ENCODE measurements around the gene PHOX2B.

PHOX2B gene

GRCh38 chr4:41734371-41734770 lies 14.2 kb downstream of the PHOX2B start:
- Histone ChIP-seq H3K79me2 (no peaks in the 10 kb centered on the region), H3K4me2 (ENCODE audit: low read length) (no peak overlapping the region), H3K4me1 (no peaks in the 10 kb centered on the region), H3K27ac (no peak overlapping the region), H3K27me3 (ENCODE audit: control insufficient read depth, insufficient read depth, low read length) (no peaks in the 10 kb centered on the region), H3K36me3 (ENCODE audit: control insufficient read depth, insufficient read depth, low read length) (no peaks in the 10 kb centered on the region), H3K9me3 (ENCODE audit: control insufficient read depth, low read length) (no peaks in the 10 kb centered on the region), H3K4me3 (ENCODE audit: low read depth, low read length) (no peak overlapping the region), H3K9ac (no peak overlapping the region), H2AFZ (no peak overlapping the region)
- TF ChIP-seq CTCF (IDR thresholded peaks at IDR 0.05), result no peak

- no peak for TF ChIP-seq CTCF (IDR thresholded peaks at IDR 0.05)
- no peak overlapping the region for H3K27ac ChIP-seq
- H3K4me3 ChIP-seq (ENCODE audit: low read depth, low read length), result no peak overlapping the region
- H3K79me2 ChIP-seq, result no peaks in the 10 kb centered on the region
- no peak overlapping the region for H3K4me2 ChIP-seq (ENCODE audit: low read length)
- H3K9ac ChIP-seq, result no peak overlapping the region
- H3K36me3 ChIP-seq (ENCODE audit: control insufficient read depth, insufficient read depth, low read length), result no peaks in the 10 kb centered on the region
- no peaks in the 10 kb centered on the region for H3K27me3 ChIP-seq (ENCODE audit: control insufficient read depth, insufficient read depth, low read length)
- H2AFZ ChIP-seq, result no peak overlapping the region
- H3K4me1 ChIP-seq, result no peaks in the 10 kb centered on the region
- no peaks in the 10 kb centered on the region for H3K9me3 ChIP-seq (ENCODE audit: control insufficient read depth, low read length)
Measured at GRCh38 chr4:41731569-41732126, 16.9 kb downstream of the PHOX2B start.

- Histone ChIP-seq H3K4me3 (ENCODE audit: low read depth, low read length) (no peak overlapping the region), H3K27me3 (ENCODE audit: control insufficient read depth, insufficient read depth, low read length) (no peaks in the 10 kb centered on the region)
Measured at GRCh38 chr4:41728573-41728913, 20.0 kb downstream of the PHOX2B start.

GRCh38 chr4:41727861-41728572 lies 20.5 kb downstream of the PHOX2B start:
- H3K36me3 ChIP-seq (ENCODE audit: control insufficient read depth, insufficient read depth, low read length), result peaks cover 3% of the 10 kb centered on the region
- no peak overlapping the region for H3K4me2 ChIP-seq (ENCODE audit: low read length)
- no peak overlapping the region for H2AFZ ChIP-seq
- H3K27me3 ChIP-seq (ENCODE audit: control insufficient read depth, insufficient read depth, low read length), result no peaks in the 10 kb centered on the region
- no peaks in the 10 kb centered on the region for H3K4me1 ChIP-seq
- H3K9me3 ChIP-seq (ENCODE audit: control insufficient read depth, low read length), result no peaks in the 10 kb centered on the region
- H3K4me3 ChIP-seq (ENCODE audit: low read depth, low read length), result no peak overlapping the region
- H3K9ac ChIP-seq, result no peak overlapping the region
- no peak overlapping the region for H3K27ac ChIP-seq
- H3K79me2 ChIP-seq, result no peaks in the 10 kb centered on the region
- TF ChIP-seq CTCF (IDR thresholded peaks at IDR 0.05), result no peak

More at GRCh38 chr4:41728573-41728913, 20.0 kb downstream of the PHOX2B start:
- no peak overlapping the region for H3K27ac ChIP-seq
- H3K79me2 ChIP-seq, result no peaks in the 10 kb centered on the region
- peaks cover 3% of the 10 kb centered on the region for H3K36me3 ChIP-seq (ENCODE audit: control insufficient read depth, insufficient read depth, low read length)
- no peak overlapping the region for H3K9ac ChIP-seq
- no peak for TF ChIP-seq CTCF (IDR thresholded peaks at IDR 0.05)
- no peaks in the 10 kb centered on the region for H3K9me3 ChIP-seq (ENCODE audit: control insufficient read depth, low read length)
- H3K4me2 ChIP-seq (ENCODE audit: low read length), result no peak overlapping the region
- H3K4me1 ChIP-seq, result no peaks in the 10 kb centered on the region
- H2AFZ ChIP-seq, result no peak overlapping the region

GRCh38 chr4:41725254-41725653 lies 23.3 kb downstream of the PHOX2B start:
- Histone ChIP-seq H3K9me3 (ENCODE audit: control insufficient read depth, low read length) (no peaks in the 10 kb centered on the region), H2AFZ (no peak overlapping the region), H3K36me3 (ENCODE audit: control insufficient read depth, insufficient read depth, low read length) (peaks cover 3% of the 10 kb centered on the region), H3K9ac (no peak overlapping the region), H3K4me1 (no peaks in the 10 kb centered on the region), H3K27ac (no peak overlapping the region), H3K79me2 (no peaks in the 10 kb centered on the region), H3K4me2 (ENCODE audit: low read length) (no peak overlapping the region), H3K27me3 (ENCODE audit: control insufficient read depth, insufficient read depth, low read length) (no peaks in the 10 kb centered on the region), H3K4me3 (ENCODE audit: low read depth, low read length) (no peak overlapping the region)
- TF ChIP-seq CTCF (IDR thresholded peaks at IDR 0.05), result no peak

Data from parathyroid adenoma (tissue), 2 donors.